Testis (tissue), 3 donors: ENCODE measurements around the gene PSMA2. TPM values are rescaled to one million over a fixed set of nuclear protein-coding genes. Genes with fewer than 3 reads are reported as not detected.

Experiments
- DNase-seq: peaks from one replicate; pipeline ENCODE4 v3.0.0-alpha.2; 2019
- H3K27ac ChIP-seq, 2 donors: fragments of 200-600 bp; sonication (generic); one replicate each; pipeline ENCODE4 v1.5.1; 2019
- H3K27me3 ChIP-seq: fragments of 200-600 bp; sonication (generic); one replicate; pipeline ENCODE4 v1.5.1; 2019
- H3K36me3 ChIP-seq: fragments of 200-600 bp; sonication (generic); one replicate; pipeline ENCODE4 v1.5.1; 2017; ENCODE audit warnings: low read depth; ENCODE audit errors: missing control alignments
- H3K4me1 ChIP-seq: fragments of 200-600 bp; sonication (generic); one replicate; pipeline ENCODE4 v1.5.1; 2019
- H3K4me3 ChIP-seq, 2 donors: fragments of 200-600 bp; sonication (generic); one replicate each; pipeline ENCODE4 v1.5.1; 2017 to 2019
- H3K9me3 ChIP-seq: fragments of 200-600 bp; sonication (generic); one replicate; pipeline ENCODE4 v1.5.1; 2017
- CTCF ChIP-seq, 3 experiments: fragments of 450-650 bp in 2 of 3; fragments of 200-600 bp in 1 of 3; sonication (generic) in 1 of 3; IDR thresholded peaks; one replicate each; pipeline ENCODE4 v1.5.1; 2016 to 2019; ENCODE audit warnings: antibody characterized with exemption in 3 of 3, mild to moderate bottlenecking in 2 of 3, moderate library complexity in 1 of 3
- POLR2A ChIP-seq: fragments of 450-650 bp; IDR thresholded peaks from one replicate; pipeline ENCODE4 v1.6.1; 2017; ENCODE audit warnings: antibody characterized with exemption, mild to moderate bottlenecking, moderate library complexity
- WGBS, 2 donors: methylation state at CpG; one replicate each; pipeline ENCODE4 v1.1.5; 2018; 5-methylcytosine and 5-hydroxymethylcytosine counted together
- intact Hi-C: fragments of 100-400 bp; cut with DNase I; formaldehyde crosslinking; loops from one replicate; pipeline ENCODE4 v1.15.1; 2023; ENCODE audit warnings: low total_unique reads
- polyA plus RNA-seq: library from polyadenylated mRNA; stranded (reverse); fragments of 350-450 nt; fragmentation: Illumina TruSeq; extraction: RNeasy Lipid Tissue Mini Kit (QIAGEN cat#74804); gene quantifications from one replicate; pipeline ENCODE4 v1.2.3, GENCODE V29; 2014; ENCODE audit warnings: low read depth, low replicate concordance; ENCODE audit not compliant: insufficient read depth
- total RNA-seq, 2 donors: library from RNA; depleted of rRNA; stranded (reverse); fragments of >200 nt; gene quantifications; one replicate each; pipeline ENCODE4 v1.2.3, GENCODE V29; 2016

PSMA2 gene
- total and polyA plus RNA-seq, 3 donors from 2014 or later: 50.1 to 114 (median 50.9) TPM

DNA sequence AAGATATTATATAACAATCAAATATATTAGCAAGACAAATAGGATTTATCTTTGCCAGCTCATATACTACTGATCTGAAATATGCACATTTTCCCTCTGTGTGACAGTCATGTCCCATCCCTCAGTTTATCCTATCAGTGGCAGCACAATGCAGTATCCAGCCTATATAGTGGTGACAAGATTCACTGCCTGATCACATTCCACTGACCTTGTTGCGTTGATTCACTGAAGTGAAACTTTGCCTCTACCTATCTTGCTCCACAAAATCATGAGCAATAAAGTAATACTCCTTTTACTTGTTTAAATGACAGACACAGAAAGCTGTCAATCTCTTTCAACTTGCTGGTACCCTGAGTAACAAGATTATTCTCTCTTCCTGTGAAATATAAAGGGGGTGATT lies 6.3 kb downstream of the PSMA2 start:
- no peak overlapping the region for H3K4me3 ChIP-seq
- H3K27me3 ChIP-seq: no peaks in the 10 kb centered on the region
- no peak for DNase-seq
- H3K36me3 ChIP-seq: no peaks in the 10 kb centered on the region
- whole genome bisulfite sequencing, 2 donors: 87 to 93% methylated on average over 1 of the region's 1 CpG
- H3K9me3 ChIP-seq: no peaks in the 10 kb centered on the region
- intact Hi-C loops: no loop called here
- H3K27ac ChIP-seq: no peak overlapping the region
- TF ChIP-seq CTCF (IDR thresholded peaks at IDR 0.05) (no peak), POLR2A (no peak)
- H3K4me1 ChIP-seq: peaks cover 5% of the 10 kb centered on the region

DNA sequence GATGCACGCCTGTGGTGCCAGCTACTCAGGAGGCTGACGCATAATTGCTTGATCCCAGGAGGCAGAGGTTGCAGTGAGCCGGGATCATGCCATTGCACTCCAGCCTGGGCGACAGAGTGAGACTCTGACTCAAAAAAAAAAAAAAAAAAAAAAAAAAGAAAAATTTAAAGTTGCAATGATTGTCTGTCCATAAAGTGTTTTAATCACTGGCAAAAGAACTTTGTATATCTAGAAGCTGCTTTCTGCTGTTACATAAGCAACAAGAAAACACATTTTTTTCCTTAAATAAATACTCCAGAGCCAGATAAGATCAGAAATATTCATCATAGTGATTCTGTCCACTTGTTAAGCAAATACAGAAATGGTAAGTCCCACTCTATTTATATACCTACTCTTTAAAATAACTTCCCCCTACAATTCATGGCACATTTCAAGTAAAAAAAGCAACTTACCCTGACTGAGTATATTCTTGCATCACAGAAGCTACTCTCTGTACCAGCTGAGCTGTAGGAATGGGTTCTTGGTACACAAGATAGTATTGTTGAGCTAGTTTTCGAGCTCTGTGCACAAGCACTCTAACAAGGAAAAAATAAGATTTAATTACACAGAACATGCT lies 7.6 kb downstream of the PSMA2 start:
- TF ChIP-seq CTCF (IDR thresholded peaks at IDR 0.05): no peak
- TF ChIP-seq POLR2A: no peak
- intact Hi-C loops: no loop called here
- H3K4me3 ChIP-seq: no peak overlapping the region
- no peaks in the 10 kb centered on the region for H3K9me3 ChIP-seq
- no peak for DNase-seq
- WGBS, 2 donors: 84 to 90% methylated on average over 5 of the region's 5 CpGs
- no peaks in the 10 kb centered on the region for H3K36me3 ChIP-seq
- no peak overlapping the region for H3K27ac ChIP-seq
- no peaks in the 10 kb centered on the region for H3K4me1 ChIP-seq
- no peaks in the 10 kb centered on the region for H3K27me3 ChIP-seq

DNA sequence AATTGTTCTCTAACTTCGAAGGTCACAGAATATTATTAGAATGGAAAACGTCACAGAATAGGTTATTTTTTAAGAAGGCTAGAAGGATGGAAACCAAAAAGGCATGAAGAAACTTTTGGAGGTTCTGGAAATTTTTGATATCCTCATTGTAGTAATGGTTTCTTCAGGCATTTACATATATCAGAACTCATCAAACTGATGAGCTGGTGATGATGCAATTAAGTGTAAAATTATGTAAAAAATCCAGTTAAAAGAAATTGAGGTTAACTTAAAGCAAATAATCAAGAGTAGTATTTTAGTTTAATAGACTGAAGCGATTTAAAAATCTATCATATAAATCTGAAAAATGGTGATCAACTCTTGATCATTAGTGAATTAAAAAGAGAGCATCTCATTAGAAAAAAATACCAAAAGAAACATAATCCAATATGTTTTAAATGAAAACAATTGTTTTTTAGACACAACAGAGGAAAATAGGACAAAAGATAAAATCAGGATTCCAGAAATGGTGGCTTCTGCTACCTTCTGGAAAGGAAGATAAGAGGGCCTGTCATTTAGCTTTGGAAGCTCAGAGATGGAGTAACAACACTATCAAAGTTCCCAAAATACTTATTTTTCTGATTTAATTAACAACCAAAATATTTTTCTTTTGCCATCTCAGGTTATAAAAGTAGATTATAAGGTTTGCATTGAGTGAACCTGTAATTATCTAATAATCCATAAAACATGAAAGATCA lies 9.8 kb downstream of the PSMA2 start:
- TF ChIP-seq CTCF (IDR thresholded peaks at IDR 0.05) (no peak), POLR2A (no peak)
- Histone ChIP-seq H3K27me3 (no peaks in the 10 kb centered on the region), H3K4me3 (no peak overlapping the region), H3K4me1 (no peaks in the 10 kb centered on the region), H3K36me3 (no peaks in the 10 kb centered on the region), H3K9me3 (no peaks in the 10 kb centered on the region), H3K27ac (no peak overlapping the region)
- intact Hi-C loops: no loop called here
- no peak for DNase-seq
- 89 to 92% methylated on average over 3 of the region's 3 CpGs for WGBS, 2 donors

GRCh38 chr7:42915356-42915755 lies 16.6 kb downstream of the PSMA2 start:
- Histone ChIP-seq H3K27me3 (no peaks in the 10 kb centered on the region), H3K36me3 (no peaks in the 10 kb centered on the region), H3K4me3 (no peak overlapping the region), H3K9me3 (no peaks in the 10 kb centered on the region), H3K27ac (peak overlapping the region; percentile 2 to 67), H3K4me1 (peaks cover 24% of the 10 kb centered on the region)
- intact Hi-C loops: no loop called here
- DNase-seq: no peak
- TF ChIP-seq CTCF (IDR thresholded peaks at IDR 0.05): no peak
- TF ChIP-seq POLR2A: no peak
- 10 to 16% methylated on average over 1 of the region's 1 CpG for WGBS, 2 donors
